GM12874 (cell line): ENCODE measurements around the gene CIRBP.

Experiments used
- CTCF ChIP-seq: IDR thresholded peaks from 2 replicates; pipeline ENCODE4 v1.5.1; 2011; ENCODE audit warnings: low read depth, mild to moderate bottlenecking, control low read depth, low read length, moderate library complexity; ENCODE audit not compliant: insufficient read depth

CIRBP gene

GRCh38 chr19:1258707-1259205 is 10.4 kb upstream of the CIRBP start:
- no peak for TF ChIP-seq CTCF

- no peak for TF ChIP-seq CTCF
Observed at GRCh38 chr19:1259206-1259875, 9.8 kb upstream of the CIRBP start.

GRCh38 chr19:1259876-1260748 is 9.0 kb upstream of the CIRBP start:
- TF ChIP-seq CTCF, result no peak

GRCh38 chr19:1260749-1261537 is 8.2 kb upstream of the CIRBP start:
- TF ChIP-seq CTCF, result no peak

- TF ChIP-seq CTCF, result peak; percentile 47; the same call in 1 of the 2 replicates
Observed at GRCh38 chr19:1261538-1261797, 7.7 kb upstream of the CIRBP start.

- no peak for TF ChIP-seq CTCF
Observed at GRCh38 chr19:1261798-1262622, 7.1 kb upstream of the CIRBP start.
